Measurements from ENCODE around the gene GALNT3.

Gene GALNT3

DNA sequence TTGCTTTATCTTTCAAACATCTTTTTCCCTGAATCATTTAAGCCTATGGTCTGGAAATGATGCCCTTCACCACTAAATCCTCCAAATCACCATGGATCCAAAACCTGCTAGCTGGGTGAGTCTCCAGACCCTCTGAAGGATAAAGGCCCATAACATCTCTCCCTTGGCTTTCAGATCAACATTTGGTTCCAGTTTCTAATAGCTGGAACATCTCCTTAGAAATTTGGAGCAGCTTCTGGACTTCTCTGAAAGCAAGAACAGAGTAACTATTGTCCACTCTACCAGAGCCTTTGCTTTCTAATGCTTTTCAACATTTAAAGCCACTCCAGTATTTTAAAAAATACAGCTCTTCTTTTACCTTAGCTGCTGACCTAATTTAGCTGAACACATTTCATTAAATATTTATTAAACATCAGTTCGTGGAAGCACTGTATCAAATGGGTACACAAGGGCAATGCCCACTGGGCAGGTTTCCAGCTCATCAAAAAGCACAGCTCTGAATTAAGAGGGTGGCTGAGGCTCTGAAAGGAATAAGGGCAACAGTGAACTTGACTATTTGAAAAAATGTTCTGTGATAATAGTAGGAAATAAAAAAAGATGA is 75.3 kb downstream of the GALNT3 start:
- no peak for DNase-seq

GRCh38 chr2:165716091-165716490 is 78.0 kb downstream of the GALNT3 start:
- DNase-seq = no peak

DNA sequence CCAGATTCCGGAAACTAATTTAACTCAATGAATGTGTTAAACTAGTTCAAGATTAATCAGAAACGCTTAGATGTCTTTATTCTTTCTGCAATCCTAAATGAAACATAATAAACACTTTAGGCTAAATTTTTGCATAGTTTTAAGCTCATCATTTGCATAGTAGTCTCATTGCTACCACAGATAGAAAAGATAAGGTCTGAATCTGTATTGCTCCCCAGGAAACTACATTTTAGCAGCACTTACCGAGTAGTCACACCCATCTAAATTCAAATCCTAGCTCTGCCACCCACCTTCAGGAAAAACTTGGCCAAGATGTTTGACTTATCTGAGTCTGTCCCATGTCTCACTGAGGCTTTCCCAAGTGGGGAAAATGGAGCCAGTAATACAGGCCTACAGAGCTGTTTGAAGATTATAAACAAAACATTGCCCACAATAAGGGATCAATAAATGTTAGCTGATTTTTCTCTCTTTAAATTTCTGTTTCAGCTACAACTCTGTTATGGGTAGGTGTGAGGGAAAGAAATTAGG is 87.0 kb downstream of the GALNT3 start:
- DNase-seq = no peak

- DNase-seq = no peak
Observed at GRCh38 chr2:165701147-165701546, 92.9 kb downstream of the GALNT3 start.

- no peak for DNase-seq
Observed at GRCh38 chr2:165700531-165700930, 93.5 kb downstream of the GALNT3 start.

DNA sequence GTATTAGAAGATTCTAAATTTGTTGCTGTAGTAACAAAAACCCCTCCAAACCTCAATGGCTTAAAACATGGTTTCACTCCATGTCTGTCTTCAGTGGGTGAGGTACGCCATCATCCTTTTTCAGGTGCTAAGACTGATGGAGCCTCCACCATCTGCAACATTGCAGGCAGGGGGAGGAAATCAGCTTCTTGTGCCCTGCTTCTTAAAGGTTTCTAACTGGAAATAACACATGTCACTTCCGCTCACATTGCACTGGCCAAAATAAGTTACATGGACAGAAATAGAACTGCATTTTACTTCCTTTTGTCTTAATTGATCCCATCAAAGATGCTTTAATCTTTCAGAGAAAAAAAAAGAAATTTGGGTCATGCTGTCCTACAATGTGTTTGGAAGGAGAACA is 94.1 kb downstream of the GALNT3 start:
- no peak for DNase-seq

DNA sequence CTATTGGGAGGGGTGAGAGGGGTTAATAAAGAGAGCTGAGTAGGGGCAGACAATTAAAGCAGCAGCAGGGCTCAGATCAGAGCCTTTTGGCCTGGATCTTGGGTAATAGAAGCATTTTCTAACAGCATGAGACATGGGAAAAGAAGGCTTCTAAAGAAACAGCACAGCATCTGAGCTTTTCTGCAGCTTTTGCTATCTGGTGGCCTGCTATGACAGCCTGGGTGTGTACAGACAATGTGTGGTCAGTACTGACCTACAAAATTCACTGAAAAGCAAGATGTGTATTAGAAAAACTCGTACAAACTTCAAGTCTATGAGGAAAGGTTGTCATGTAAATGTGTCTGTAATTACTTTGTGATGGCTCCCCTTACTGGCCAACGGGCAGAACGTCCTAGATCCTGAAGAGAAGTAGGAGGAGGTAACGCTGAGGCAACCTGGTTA is 95.6 kb downstream of the GALNT3 start:
- DNase-seq = no peak

GRCh38 chr2:165697748-165698443 is 96.2 kb downstream of the GALNT3 start:
- no peak for DNase-seq
